SK-N-MC (cell line): ENCODE measurements around the gene MATN4.

ENCODE experiments used
- EZH2 ChIP-seq: fragments of 200-600 bp; sonication (generic); IDR thresholded peaks from one replicate; pipeline ENCODE4 v1.6.1; 2017; ENCODE audit warnings: antibody characterized with exemption
- FOXP2 ChIP-seq: optimal IDR thresholded peaks from 2 replicates; pipeline ENCODE3; 2011; ENCODE audit warnings: mild to moderate bottlenecking, moderate library complexity; ENCODE audit not compliant: insufficient read depth; ENCODE audit errors: extremely low read length, control extremely low read depth
- POLR2AphosphoS5 ChIP-seq: IDR thresholded peaks from 2 replicates; pipeline ENCODE4 v1.6.1; 2012; ENCODE audit warnings: mild to moderate bottlenecking, low read depth, low read length, borderline replicate concordance

DNA sequence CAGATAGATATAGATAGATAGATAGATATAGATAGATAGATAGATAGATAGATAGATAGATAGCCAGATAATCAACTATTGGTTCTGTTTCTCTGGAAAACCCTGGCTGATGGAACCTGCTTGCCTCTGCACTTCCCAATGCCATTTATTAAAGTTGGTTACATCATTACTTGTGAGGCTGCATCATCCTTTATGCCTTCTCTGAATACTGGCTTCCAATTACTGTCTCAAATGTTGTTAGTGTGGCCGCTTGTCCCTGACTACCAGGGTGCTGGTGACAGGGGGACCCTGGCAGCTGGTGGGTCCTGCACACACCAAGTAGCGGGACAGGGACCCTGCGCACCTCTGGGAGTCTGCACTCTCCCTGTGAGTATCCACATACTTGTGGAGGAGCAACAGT is 49.8 kb downstream of the MATN4 start:
- TF ChIP-seq POLR2AphosphoS5 (no peak), EZH2 (no peak), FOXP2 (no peak)
